Pancreas (tissue), 10 donors: ENCODE results near the gene MPP4. TPM values are rescaled to one million over a fixed set of nuclear protein-coding genes. Genes with fewer than 3 reads are reported as not detected.

Experiments used
- ATAC-seq, 4 donors: fragments of 200-7000 bp; cut with Tn5 transposase; one replicate each; pipeline versions ENCODE4 v1.8.0 to v1.9.1; 2020; ENCODE audit warnings: mild to moderate bottlenecking in 4 of 4, moderate library complexity in 4 of 4
- DNase-seq, 6 donors: peaks; one replicate each; pipeline ENCODE4 v3.0.0-alpha.2; 2020
- FAIRE-seq: peaks from 2 replicates; lab custom pipeline; 2012; peaks lifted over from hg19 to GRCh38; lab: Jason Lieb, UNC
- H3K27ac ChIP-seq, 4 donors: fragments of 200-600 bp; sonication (generic); 1 replicate in 3 of 4; 2 replicates in 1 of 4; pipeline versions ENCODE4 v1.5.0 to v1.8.0; 2020
- H3K27me3 ChIP-seq, 4 donors: fragments of 200-600 bp; one replicate each; pipeline ENCODE4 v1.8.0; 2021
- H3K36me3 ChIP-seq, 3 donors: fragments of 200-600 bp; sonication (generic) in 1 of 3; one replicate each; pipeline versions ENCODE4 v1.5.0 to v1.8.0; 2020 to 2021
- H3K4me1 ChIP-seq, 3 donors: fragments of 200-600 bp; one replicate each; pipeline ENCODE4 v1.8.0; 2021
- H3K4me3 ChIP-seq, 4 donors: fragments of 200-600 bp; sonication (generic) in 2 of 4; one replicate each; pipeline versions ENCODE4 v1.5.0 to v1.8.0; 2020 to 2021
- H3K9me3 ChIP-seq, 4 donors: fragments of 200-600 bp; one replicate each; pipeline ENCODE4 v1.8.0; 2021
- CTCF ChIP-seq, 4 donors: fragments of 200-600 bp; sonication (generic) in 3 of 4; IDR thresholded peaks; one replicate each; pipeline versions ENCODE4 v1.5.0 to v1.8.0; 2021; ENCODE audit warnings: antibody characterized with exemption in 4 of 4
- WGBS, 2 donors: extraction: QIAGEN DNeasy Blood & Tissue Kit; methylation state at CpG; one replicate each; pipeline ENCODE4 v1.1.7; 2013; 5-methylcytosine and 5-hydroxymethylcytosine counted together
- intact Hi-C, 3 donors: fragments of 100-400 bp; cut with DNase I; formaldehyde crosslinking; loops; one replicate each; pipeline versions ENCODE4 v1.11.1 to v1.14.2; 2022
- polyA plus RNA-seq, 2 donors: library from polyadenylated mRNA; stranded (reverse); fragments of 200-250 nt; gene quantifications; one replicate each; pipeline ENCODE4 v1.2.3, GENCODE V29; 2013
- total RNA-seq, 6 donors: library from RNA; stranded (reverse); fragmentation: NEBNext Ultra II Directional in 4 of 6; extraction: Animal tissue kit (Norgen Biotek cat#: 25700) in 4 of 6; gene quantifications; one replicate each; pipeline versions ENCODE4 v1.2.1 to v1.2.4, GENCODE V29; 2021 to 2023
- donor health status: healthy with polysubstance abuse.
- donor health status: DM: no; HTN: no; CAD: no; lungs with moderate emphysema.
- donor health status: DM: no; HTN: no; CAD: no.
- donor health status: control.
- donor health status: control.
- donor health status: Bipolar disorder and iron deficiency.
- donor health status: DM: yes; HTN: yes; CAD: no.
- donor health status: DM: no; HTN: no; CAD: no.
- donor health status: DM: no; HTN: no; CAD: no.
- donor health status: DM: yes; HTN: yes; CAD: no.

The MPP4 gene
- total and polyA plus RNA-seq, 8 donors: 0.06 to 0.19 (median 0.09) TPM; not detected in 5

- no peak for TF ChIP-seq CTCF (IDR thresholded peaks at IDR 0.05)
- H3K27ac ChIP-seq: no peak overlapping the region
- no peaks in the 10 kb centered on the region for H3K36me3 ChIP-seq
- H3K9me3 ChIP-seq: no peaks in the 10 kb centered on the region
- 88% methylated on average over 11 of the region's 11 CpGs for WGBS, 2 donors
- H3K4me1 ChIP-seq: no peaks in the 10 kb centered on the region
- DNase-seq (no peak), ATAC-seq (no peak), FAIRE-seq (no peak)
- intact Hi-C loops: no loop called here
- H3K4me3 ChIP-seq: no peak overlapping the region
- no peaks in the 10 kb centered on the region for H3K27me3 ChIP-seq
Measured at GRCh38 chr2:201656102-201656501, 42.3 kb downstream of the MPP4 start.

GRCh38 chr2:201654616-201655384 is 43.6 kb downstream of the MPP4 start:
- Histone ChIP-seq H3K4me3 (no peak overlapping the region), H3K9me3 (no peaks in the 10 kb centered on the region), H3K36me3 (no peaks in the 10 kb centered on the region), H3K27me3 (no peaks in the 10 kb centered on the region), H3K4me1 (no peaks in the 10 kb centered on the region), H3K27ac (no peak overlapping the region)
- FAIRE-seq (no peak), DNase-seq (no peak), ATAC-seq (no peak)
- WGBS, 2 donors: 75 to 82% methylated on average over 5 of the region's 5 CpGs
- intact Hi-C loops: no loop called here
- no peak for TF ChIP-seq CTCF (IDR thresholded peaks at IDR 0.05)

GRCh38 chr2:201653221-201653620 is 45.2 kb downstream of the MPP4 start:
- no peaks in the 10 kb centered on the region for H3K9me3 ChIP-seq
- 57 to 71% methylated on average over 6 of the region's 6 CpGs for WGBS, 2 donors
- no peak overlapping the region for H3K4me3 ChIP-seq
- no peak overlapping the region for H3K27ac ChIP-seq
- intact Hi-C loops: no loop called here
- DNase-seq (no peak), ATAC-seq (no peak), FAIRE-seq (no peak)
- no peaks in the 10 kb centered on the region for H3K4me1 ChIP-seq
- no peaks in the 10 kb centered on the region for H3K27me3 ChIP-seq
- H3K36me3 ChIP-seq: no peaks in the 10 kb centered on the region
- TF ChIP-seq CTCF (IDR thresholded peaks at IDR 0.05): no peak

GRCh38 chr2:201649442-201649841 is 49.0 kb downstream of the MPP4 start:
- no peak overlapping the region for H3K4me3 ChIP-seq

More at GRCh38 chr2:201649442-201649841, 49.0 kb downstream of the MPP4 start:
- intact Hi-C loops: no loop called here
- Histone ChIP-seq H3K36me3 (no peaks in the 10 kb centered on the region), H3K4me1 (peaks cover 0 to 3% (median 0%) of the 10 kb centered on the region in 3 donors), H3K27ac (no peak overlapping the region), H3K27me3 (no peaks in the 10 kb centered on the region), H3K9me3 (no peaks in the 10 kb centered on the region)
- TF ChIP-seq CTCF (IDR thresholded peaks at IDR 0.05): no peak
- no peak for FAIRE-seq
- ATAC-seq: no peak
- no peak for DNase-seq
- WGBS, 2 donors: 71 to 78% methylated on average over 2 of the region's 2 CpGs
